WTC11 (cell line): ENCODE measurements around the gene DGUOK. TPM values are rescaled to one million over a fixed set of nuclear protein-coding genes. Genes with fewer than 3 reads are reported as not detected.

Experiments used
- ATAC-seq: fragments of 200-7000 bp; cut with Tn5 transposase; 2 replicates; pipeline ENCODE4 v1.10.0; 2021; ENCODE audit warnings: mild to moderate bottlenecking, moderate library complexity
- CTCF ChIA-PET: fragments of 300-600 bp; sonication (Branson Sonifier 250); formaldehyde crosslinking; loops from one replicate; lab custom pipeline; 2021; ENCODE audit warnings: antibody characterized with exemption; lab: Charles Lee
- POLR2A ChIA-PET: fragments of 350-600 bp; sonication (Branson Sonifier 250); formaldehyde crosslinking; loops from one replicate; lab custom pipeline; 2021; ENCODE audit warnings: antibody characterized with exemption; lab: Charles Lee
- DNase-seq: peaks from one replicate; pipeline ENCODE4 v3.0.0; 2021; ENCODE audit warnings: low spot score
- H3K27ac Mint-ChIP-seq: 2 replicates; pipeline ENCODE4 v1.8.0; 2021; ENCODE audit warnings: mixed read lengths
- H3K27me3 Mint-ChIP-seq: 2 replicates; pipeline ENCODE4 v1.8.0; 2021; ENCODE audit warnings: low read depth, mild to moderate bottlenecking, moderate library complexity, mixed read lengths
- H3K36me3 Mint-ChIP-seq: 2 replicates; pipeline ENCODE4 v1.8.0; 2021; ENCODE audit warnings: mixed read lengths
- H3K4me1 Mint-ChIP-seq: 2 replicates; pipeline ENCODE4 v1.8.0; 2022; ENCODE audit warnings: mixed read lengths
- H3K4me3 Mint-ChIP-seq: 2 replicates; pipeline ENCODE4 v1.8.0; 2021; ENCODE audit warnings: mild to moderate bottlenecking, moderate library complexity, mixed read lengths
- H3K9me3 Mint-ChIP-seq: 2 replicates; pipeline ENCODE4 v1.8.0; 2021; ENCODE audit warnings: mixed read lengths
- CREM ChIP-seq: sonication (generic); formaldehyde crosslinking; IDR thresholded peaks from 2 replicates; pipeline ENCODE4 v1.8.1; 2022; ENCODE audit warnings: mild to moderate bottlenecking, missing genetic modification reagents, moderate library complexity
- ELF4 ChIP-seq: sonication (generic); formaldehyde crosslinking; IDR thresholded peaks from 2 replicates; pipeline ENCODE4 v1.8.1; 2022; ENCODE audit warnings: low read depth, mild to moderate bottlenecking, moderate library complexity, missing genetic modification reagents
- EMX1 ChIP-seq: fragments of 250-450 bp; sonication (Bioruptor Pico); IDR thresholded peaks from 2 replicates; pipeline ENCODE4 v1.8.0; 2021; ENCODE audit warnings: mild to moderate bottlenecking
- ESRRA ChIP-seq: sonication (generic); formaldehyde crosslinking; IDR thresholded peaks from 2 replicates; pipeline ENCODE4 v1.8.1; 2022; ENCODE audit warnings: mild to moderate bottlenecking, missing genetic modification reagents, borderline replicate concordance
- ETV6 ChIP-seq: sonication (generic); formaldehyde crosslinking; IDR thresholded peaks from 2 replicates; pipeline ENCODE4 v1.8.1; 2022; ENCODE audit warnings: mild to moderate bottlenecking, missing genetic modification reagents
- FOXK1 ChIP-seq: sonication (generic); formaldehyde crosslinking; IDR thresholded peaks from 2 replicates; pipeline ENCODE4 v1.8.0; 2022; ENCODE audit warnings: mild to moderate bottlenecking, moderate library complexity, missing genetic modification reagents
- GABPB1 ChIP-seq: sonication (generic); formaldehyde crosslinking; IDR thresholded peaks from 2 replicates; pipeline ENCODE4 v1.8.1; 2023; ENCODE audit warnings: mild to moderate bottlenecking, missing genetic modification reagents
- GTF2I ChIP-seq: fragments of 250-450 bp; sonication (Bioruptor Pico); conservative IDR thresholded peaks from 2 replicates; pipeline ENCODE4 v1.4.0; 2021; ENCODE audit warnings: mild to moderate bottlenecking
- JUN ChIP-seq: sonication (generic); formaldehyde crosslinking; IDR thresholded peaks from 2 replicates; pipeline ENCODE4 v1.8.0; 2023; ENCODE audit warnings: mild to moderate bottlenecking, missing genetic modification reagents
- KAT7 ChIP-seq: sonication (generic); formaldehyde crosslinking; IDR thresholded peaks from 2 replicates; pipeline ENCODE4 v1.8.1; 2023; ENCODE audit warnings: missing genetic modification reagents, mild to moderate bottlenecking, borderline replicate concordance
- MAX ChIP-seq: sonication (generic); formaldehyde crosslinking; IDR thresholded peaks from 2 replicates; pipeline ENCODE4 v1.8.0; 2022; ENCODE audit warnings: mild to moderate bottlenecking, missing genetic modification reagents
- MXD4 ChIP-seq: fragments of 250-450 bp; sonication (Bioruptor Pico); IDR thresholded peaks from 2 replicates; pipeline ENCODE4 v1.8.0; 2021; ENCODE audit warnings: mild to moderate bottlenecking, moderate library complexity, borderline replicate concordance
- MYBL2 ChIP-seq: sonication (generic); formaldehyde crosslinking; IDR thresholded peaks from 2 replicates; pipeline ENCODE4 v1.8.1; 2023; ENCODE audit warnings: mild to moderate bottlenecking, moderate library complexity, missing genetic modification reagents
- NFE2L1 ChIP-seq: sonication (generic); formaldehyde crosslinking; IDR thresholded peaks from 2 replicates; pipeline ENCODE4 v1.8.1; 2023; ENCODE audit warnings: missing genetic modification reagents
- NR2C2 ChIP-seq: sonication (generic); formaldehyde crosslinking; IDR thresholded peaks from 2 replicates; pipeline ENCODE4 v1.8.0; 2022; ENCODE audit warnings: mild to moderate bottlenecking, missing genetic modification reagents
- NR3C1 ChIP-seq: sonication (generic); formaldehyde crosslinking; conservative IDR thresholded peaks from 2 replicates; pipeline ENCODE4 v1.8.1; 2023; ENCODE audit warnings: low read depth, mild to moderate bottlenecking, missing genetic modification reagents
- OVOL2 ChIP-seq: fragments of 250-450 bp; sonication (Bioruptor Pico); IDR thresholded peaks from 2 replicates; pipeline ENCODE4 v1.9.0; 2021; ENCODE audit warnings: mild to moderate bottlenecking, borderline replicate concordance
- PRRX2 ChIP-seq: fragments of 250-450 bp; sonication (Bioruptor Pico); IDR thresholded peaks from 2 replicates; pipeline ENCODE4 v1.8.0; 2021; ENCODE audit warnings: mild to moderate bottlenecking
- RELA ChIP-seq: sonication (generic); formaldehyde crosslinking; IDR thresholded peaks from 2 replicates; pipeline ENCODE4 v1.8.1; 2022; ENCODE audit warnings: missing genetic modification reagents, mild to moderate bottlenecking, borderline replicate concordance
- SMAD4 ChIP-seq: sonication (generic); formaldehyde crosslinking; IDR thresholded peaks from 2 replicates; pipeline ENCODE4 v1.8.0; 2022; ENCODE audit warnings: mild to moderate bottlenecking, missing genetic modification reagents
- TEAD1 ChIP-seq: sonication (generic); formaldehyde crosslinking; IDR thresholded peaks from 2 replicates; pipeline ENCODE4 v1.8.0; 2022; ENCODE audit warnings: mild to moderate bottlenecking, missing genetic modification reagents
- TP53 ChIP-seq: sonication (generic); formaldehyde crosslinking; IDR thresholded peaks from 2 replicates; pipeline ENCODE4 v1.8.1; 2023; ENCODE audit warnings: mild to moderate bottlenecking, missing genetic modification reagents
- ZNF219 ChIP-seq: sonication (generic); formaldehyde crosslinking; IDR thresholded peaks from 2 replicates; pipeline ENCODE4 v1.8.0; 2023; ENCODE audit warnings: missing genetic modification reagents, mild to moderate bottlenecking, borderline replicate concordance
- ZNF232 ChIP-seq: sonication (generic); formaldehyde crosslinking; IDR thresholded peaks from 2 replicates; pipeline ENCODE4 v1.8.0; 2022; ENCODE audit warnings: mild to moderate bottlenecking, missing genetic modification reagents
- ZNF317 ChIP-seq: sonication (generic); formaldehyde crosslinking; IDR thresholded peaks from 2 replicates; pipeline ENCODE4 v1.8.1; 2023; ENCODE audit warnings: low read depth, mild to moderate bottlenecking, moderate library complexity, missing genetic modification reagents, borderline replicate concordance
- ZNF396 ChIP-seq: fragments of 250-450 bp; sonication (Bioruptor Pico); IDR thresholded peaks from 2 replicates; pipeline ENCODE4 v1.8.0; 2021; ENCODE audit warnings: mild to moderate bottlenecking, moderate library complexity, borderline replicate concordance
- ZNF671 ChIP-seq: fragments of 250-450 bp; sonication (Bioruptor Pico); IDR thresholded peaks from 2 replicates; pipeline ENCODE4 v1.8.0; 2021; ENCODE audit warnings: mild to moderate bottlenecking
- total RNA-seq: library from RNA; stranded (reverse); gene quantifications from 3 replicates; pipeline ENCODE4 v1.2.3, GENCODE V29; 2021
- TF ChIP-seq, protein P1 (sequence below): sonication (generic); formaldehyde crosslinking; IDR thresholded peaks from 2 replicates; pipeline ENCODE4 v1.8.0; 2023; ENCODE audit warnings: missing genetic modification reagents
- TF ChIP-seq, protein P2 (sequence below): fragments of 250-450 bp; sonication (Bioruptor Pico); IDR thresholded peaks from 2 replicates; pipeline ENCODE4 v1.8.0; 2021; ENCODE audit warnings: mild to moderate bottlenecking
- TF ChIP-seq, protein P3 (sequence below): sonication (generic); formaldehyde crosslinking; IDR thresholded peaks from 2 replicates; pipeline ENCODE4 v1.8.0; 2023; ENCODE audit warnings: mild to moderate bottlenecking, missing genetic modification reagents
- TF ChIP-seq, protein P4 (sequence below): sonication (generic); formaldehyde crosslinking; IDR thresholded peaks from 2 replicates; pipeline ENCODE4 v1.8.1; 2023; ENCODE audit warnings: mild to moderate bottlenecking, missing genetic modification reagents

Gene DGUOK
- total RNA-seq, 1 experiment from 2014 or later: 105 TPM

DNA sequence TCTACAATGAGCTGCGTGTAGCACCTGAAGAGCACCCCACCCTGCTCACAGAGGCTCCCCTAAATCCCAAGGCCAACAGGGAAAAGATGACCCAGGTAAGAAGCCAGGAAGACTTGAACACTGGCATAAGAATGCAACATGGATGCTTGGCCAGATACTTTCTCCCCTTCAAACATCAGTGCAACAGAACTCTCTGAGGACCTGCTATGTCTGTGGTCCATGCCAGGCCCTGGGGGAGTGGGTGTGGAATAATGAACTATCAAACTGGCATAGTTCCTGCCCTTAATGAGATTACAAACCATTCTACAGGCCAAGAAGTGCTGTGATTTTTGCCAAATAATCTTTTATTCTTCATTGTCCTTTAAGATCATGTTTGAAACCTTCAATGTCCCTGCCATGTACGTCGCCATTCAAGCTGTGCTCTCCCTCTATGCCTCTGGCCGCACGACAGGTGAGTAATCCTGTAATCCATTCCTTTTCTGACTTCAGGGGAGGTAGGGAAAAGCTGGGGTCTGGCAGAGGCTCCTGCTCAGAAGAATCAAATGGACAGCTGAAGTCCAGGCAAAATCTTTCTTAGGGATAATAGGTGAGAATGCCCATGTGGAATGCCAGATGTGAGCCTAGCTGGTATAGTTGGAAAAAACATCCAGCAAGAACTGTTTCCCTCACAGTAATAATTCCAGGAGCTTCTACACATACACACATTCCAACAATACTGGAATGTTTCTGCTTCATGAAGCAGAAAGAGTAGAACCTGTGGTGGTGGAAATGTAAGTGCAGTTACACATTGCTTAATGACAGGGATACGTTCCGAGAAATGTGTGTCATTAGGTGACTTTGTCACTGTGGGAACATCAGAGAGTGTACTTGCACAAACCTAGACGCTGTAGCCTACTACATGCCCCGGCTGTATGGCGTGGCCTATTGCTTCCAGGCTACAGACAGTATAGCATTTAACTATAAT lies 17.7 kb upstream of the DGUOK start (continued):
- TF ChIP-seq, protein P1, sequence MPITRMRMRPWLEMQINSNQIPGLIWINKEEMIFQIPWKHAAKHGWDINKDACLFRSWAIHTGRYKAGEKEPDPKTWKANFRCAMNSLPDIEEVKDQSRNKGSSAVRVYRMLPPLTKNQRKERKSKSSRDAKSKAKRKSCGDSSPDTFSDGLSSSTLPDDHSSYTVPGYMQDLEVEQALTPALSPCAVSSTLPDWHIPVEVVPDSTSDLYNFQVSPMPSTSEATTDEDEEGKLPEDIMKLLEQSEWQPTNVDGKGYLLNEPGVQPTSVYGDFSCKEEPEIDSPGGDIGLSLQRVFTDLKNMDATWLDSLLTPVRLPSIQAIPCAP: no peak
- TF ChIP-seq KAT7 (CRISPR knock-in tag) (no peak), MYBL2 (no peak)
- TF ChIP-seq, protein P2, sequence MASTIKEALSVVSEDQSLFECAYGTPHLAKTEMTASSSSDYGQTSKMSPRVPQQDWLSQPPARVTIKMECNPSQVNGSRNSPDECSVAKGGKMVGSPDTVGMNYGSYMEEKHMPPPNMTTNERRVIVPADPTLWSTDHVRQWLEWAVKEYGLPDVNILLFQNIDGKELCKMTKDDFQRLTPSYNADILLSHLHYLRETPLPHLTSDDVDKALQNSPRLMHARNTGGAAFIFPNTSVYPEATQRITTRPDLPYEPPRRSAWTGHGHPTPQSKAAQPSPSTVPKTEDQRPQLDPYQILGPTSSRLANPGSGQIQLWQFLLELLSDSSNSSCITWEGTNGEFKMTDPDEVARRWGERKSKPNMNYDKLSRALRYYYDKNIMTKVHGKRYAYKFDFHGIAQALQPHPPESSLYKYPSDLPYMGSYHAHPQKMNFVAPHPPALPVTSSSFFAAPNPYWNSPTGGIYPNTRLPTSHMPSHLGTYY (CRISPR knock-in tag): no peak

DNA sequence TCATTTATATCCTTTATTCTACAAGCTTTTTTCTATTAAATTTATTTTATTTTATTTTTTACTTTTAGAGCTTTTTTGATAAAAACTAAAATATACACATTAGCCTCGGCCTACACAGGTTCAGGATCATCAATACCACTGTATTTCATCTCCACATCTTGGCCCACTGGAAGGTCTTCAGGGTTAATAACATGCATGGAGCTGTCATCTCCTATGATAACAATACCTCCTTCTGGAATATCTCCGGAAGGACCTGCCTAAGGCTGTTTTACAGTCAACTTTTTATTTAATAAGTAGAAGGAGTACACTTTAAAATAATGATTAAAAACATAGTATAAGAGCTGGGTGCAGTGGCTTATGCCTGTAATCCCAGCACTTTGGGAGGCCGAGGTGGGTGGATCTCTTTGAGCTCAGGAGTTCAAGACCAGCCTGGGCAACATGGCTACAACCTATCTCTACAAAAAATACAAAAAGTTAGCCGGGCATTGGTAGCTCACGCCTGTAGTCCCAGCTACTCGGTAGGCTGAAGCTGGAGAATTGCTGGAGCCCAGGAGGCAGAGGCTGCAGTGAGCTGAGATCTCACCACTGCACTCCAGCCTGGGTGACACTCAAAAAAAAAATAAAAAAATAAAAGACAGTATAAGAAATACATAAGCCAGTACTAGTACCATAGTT lies 15.7 kb upstream of the DGUOK start:
- H3K9me3 Mint-ChIP-seq: no peaks in the 10 kb centered on the region

DNA sequence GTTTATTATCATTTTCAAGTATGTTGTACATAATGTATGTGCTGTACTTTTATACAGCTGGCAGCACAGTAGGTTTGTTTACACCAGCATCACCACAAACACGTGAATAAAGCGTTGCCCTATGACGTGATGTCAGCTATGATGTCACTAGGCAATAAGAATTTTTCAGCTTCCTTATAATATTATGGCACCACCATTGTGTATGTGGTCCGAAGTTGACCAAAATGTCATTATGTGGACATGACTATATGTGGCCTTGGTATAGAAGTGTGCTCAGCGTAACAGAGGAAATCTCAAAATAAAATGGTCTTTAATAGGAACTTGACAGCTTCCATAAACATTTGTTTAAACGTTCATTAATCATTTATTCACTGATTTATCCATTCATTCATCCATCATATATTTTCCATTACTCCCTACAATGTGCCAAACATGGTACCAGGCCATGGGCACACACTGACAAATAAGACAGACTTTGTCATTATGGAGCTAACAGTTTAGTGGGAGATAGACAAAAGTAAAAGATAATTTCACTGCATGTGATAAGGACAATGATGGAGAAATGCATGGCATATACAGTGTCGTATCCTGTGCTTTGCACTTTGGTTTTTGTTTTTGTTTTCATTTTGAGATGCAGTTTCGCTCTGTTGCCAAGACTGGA lies 15.0 kb upstream of the DGUOK start:
- no peaks in the 10 kb centered on the region for H3K36me3 Mint-ChIP-seq
- CTCF ChIA-PET: interaction anchor here (1.1 to 1.8 kb wide), 2 partner anchors 9 to 88 kb away, joined by 4 to 7 read pairs; no protein-coding TSS in a partner anchor
- no peak overlapping the region for H3K4me3 Mint-ChIP-seq
- H3K9me3 Mint-ChIP-seq: no peaks in the 10 kb centered on the region
- DNase-seq (no peak), ATAC-seq (no peak)
- peaks cover 13% of the 10 kb centered on the region for H3K27me3 Mint-ChIP-seq
- H3K27ac Mint-ChIP-seq: no peak overlapping the region
- POLR2A ChIA-PET: no interaction called here
- peaks cover 4% of the 10 kb centered on the region for H3K4me1 Mint-ChIP-seq
- TF ChIP-seq ESRRA (no peak), MXD4 (no peak), TP53 (CRISPR knock-in tag) (no peak), TEAD1 (CRISPR knock-in tag) (no peak), ETV6 (CRISPR knock-in tag) (no peak), OVOL2 (CRISPR knock-in tag) (no peak), RELA (CRISPR knock-in tag) (no peak)
- TF ChIP-seq, protein P3, sequence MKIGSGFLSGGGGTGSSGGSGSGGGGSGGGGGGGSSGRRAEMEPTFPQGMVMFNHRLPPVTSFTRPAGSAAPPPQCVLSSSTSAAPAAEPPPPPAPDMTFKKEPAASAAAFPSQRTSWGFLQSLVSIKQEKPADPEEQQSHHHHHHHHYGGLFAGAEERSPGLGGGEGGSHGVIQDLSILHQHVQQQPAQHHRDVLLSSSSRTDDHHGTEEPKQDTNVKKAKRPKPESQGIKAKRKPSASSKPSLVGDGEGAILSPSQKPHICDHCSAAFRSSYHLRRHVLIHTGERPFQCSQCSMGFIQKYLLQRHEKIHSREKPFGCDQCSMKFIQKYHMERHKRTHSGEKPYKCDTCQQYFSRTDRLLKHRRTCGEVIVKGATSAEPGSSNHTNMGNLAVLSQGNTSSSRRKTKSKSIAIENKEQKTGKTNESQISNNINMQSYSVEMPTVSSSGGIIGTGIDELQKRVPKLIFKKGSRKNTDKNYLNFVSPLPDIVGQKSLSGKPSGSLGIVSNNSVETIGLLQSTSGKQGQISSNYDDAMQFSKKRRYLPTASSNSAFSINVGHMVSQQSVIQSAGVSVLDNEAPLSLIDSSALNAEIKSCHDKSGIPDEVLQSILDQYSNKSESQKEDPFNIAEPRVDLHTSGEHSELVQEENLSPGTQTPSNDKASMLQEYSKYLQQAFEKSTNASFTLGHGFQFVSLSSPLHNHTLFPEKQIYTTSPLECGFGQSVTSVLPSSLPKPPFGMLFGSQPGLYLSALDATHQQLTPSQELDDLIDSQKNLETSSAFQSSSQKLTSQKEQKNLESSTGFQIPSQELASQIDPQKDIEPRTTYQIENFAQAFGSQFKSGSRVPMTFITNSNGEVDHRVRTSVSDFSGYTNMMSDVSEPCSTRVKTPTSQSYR: no peak
- TF ChIP-seq, protein P4, sequence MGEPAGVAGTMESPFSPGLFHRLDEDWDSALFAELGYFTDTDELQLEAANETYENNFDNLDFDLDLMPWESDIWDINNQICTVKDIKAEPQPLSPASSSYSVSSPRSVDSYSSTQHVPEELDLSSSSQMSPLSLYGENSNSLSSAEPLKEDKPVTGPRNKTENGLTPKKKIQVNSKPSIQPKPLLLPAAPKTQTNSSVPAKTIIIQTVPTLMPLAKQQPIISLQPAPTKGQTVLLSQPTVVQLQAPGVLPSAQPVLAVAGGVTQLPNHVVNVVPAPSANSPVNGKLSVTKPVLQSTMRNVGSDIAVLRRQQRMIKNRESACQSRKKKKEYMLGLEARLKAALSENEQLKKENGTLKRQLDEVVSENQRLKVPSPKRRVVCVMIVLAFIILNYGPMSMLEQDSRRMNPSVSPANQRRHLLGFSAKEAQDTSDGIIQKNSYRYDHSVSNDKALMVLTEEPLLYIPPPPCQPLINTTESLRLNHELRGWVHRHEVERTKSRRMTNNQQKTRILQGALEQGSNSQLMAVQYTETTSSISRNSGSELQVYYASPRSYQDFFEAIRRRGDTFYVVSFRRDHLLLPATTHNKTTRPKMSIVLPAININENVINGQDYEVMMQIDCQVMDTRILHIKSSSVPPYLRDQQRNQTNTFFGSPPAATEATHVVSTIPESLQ: no peak

More for the DNA sequence above, 15.7 kb upstream of the DGUOK start:
- POLR2A ChIA-PET: interaction anchor here (0.7 kb wide), 1 partner anchor 84 kb away, joined by 4 read pairs; no protein-coding TSS in a partner anchor
- no peak for DNase-seq
- no peak overlapping the region for H3K4me3 Mint-ChIP-seq
- peaks cover 7% of the 10 kb centered on the region for H3K27me3 Mint-ChIP-seq
- H3K36me3 Mint-ChIP-seq: no peaks in the 10 kb centered on the region
- CTCF ChIA-PET: interaction anchor here (0.7 to 1.8 kb wide), 3 partner anchors 10 to 239 kb away, joined by 4 to 7 read pairs (median 4); no protein-coding TSS in a partner anchor
- TF ChIP-seq ZNF671 (no peak), ZNF232 (no peak), FOXK1 (no peak), NFE2L1 (no peak), MAX (no peak), GABPB1 (CRISPR knock-in tag) (no peak), NR2C2 (no peak), EMX1 (CRISPR knock-in tag) (no peak), JUN (no peak), ZNF396 (CRISPR knock-in tag) (no peak), SMAD4 (no peak), NR3C1 (no peak), ZNF317 (CRISPR knock-in tag) (no peak), PRRX2 (CRISPR knock-in tag) (no peak), ZNF219 (CRISPR knock-in tag) (no peak), CREM (no peak), GTF2I (CRISPR knock-in tag) (no peak), ELF4 (CRISPR knock-in tag) (no peak), OVOL2 (CRISPR knock-in tag) (no peak)
- H3K27ac Mint-ChIP-seq: no peak overlapping the region
- ATAC-seq: no peak
- peaks cover 4% of the 10 kb centered on the region for H3K4me1 Mint-ChIP-seq
